ENCODE results near the gene NAA25.

DNA sequence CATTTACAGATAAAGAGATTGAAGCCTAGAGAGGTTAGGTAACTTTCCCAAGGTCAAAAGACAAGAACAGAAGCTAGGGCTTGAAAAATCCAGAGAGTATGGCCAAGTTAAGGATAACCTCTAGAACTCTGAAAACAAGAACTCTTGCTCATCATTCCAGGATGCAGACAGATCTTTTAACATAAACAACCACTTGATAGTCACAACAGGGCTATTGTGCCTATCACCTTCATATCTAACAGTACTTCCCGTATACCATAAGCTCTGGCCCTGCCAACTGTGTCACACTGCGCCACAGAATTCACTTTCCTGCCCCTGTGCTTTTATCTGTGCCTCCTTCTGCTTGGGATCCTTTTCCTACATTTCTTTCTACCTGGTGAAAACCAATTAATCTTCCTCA is 77.1 kb downstream of the NAA25 start:
- TF ChIP-seq POLR2A (IDR thresholded peaks at IDR 0.05; ENCODE audit: low read depth, low read length): no peak
- no peak for TF ChIP-seq POLR2AphosphoS5 (IDR thresholded peaks at IDR 0.05; ENCODE audit: low read depth, low read length)

Measured in GM12892 (cell line).